Natural killer cell (primary cell): Measurements from ENCODE around the gene VSTM2B. TPM values are rescaled to one million over a fixed set of nuclear protein-coding genes. Genes with fewer than 3 reads are reported as not detected.

Experiments used
- ATAC-seq, 3 donors: fragments of 150-1000 bp in 2 of 3; fragments of 200-7000 bp in 1 of 3; cut with Tn5 transposase; 1 replicate in 1 of 3; 2 replicates in 2 of 3; pipeline ENCODE4 v1.10.0; 2021; ENCODE audit warnings: mild to moderate bottlenecking in 2 of 3, moderate library complexity in 2 of 3
- DNase-seq, 2 donors: peaks; one replicate each; pipeline versions ENCODE4 v3.0.0 to v3.0.0-alpha.2; 2013 to 2021; ENCODE audit warnings: mixed read lengths in 1 of 2
- H3K27ac ChIP-seq: one replicate; pipeline ENCODE4 v1.5.1; 2013; ENCODE audit warnings: mild to moderate bottlenecking, low read length
- H3K27me3 ChIP-seq: one replicate; pipeline ENCODE4 v1.6.1; 2013; ENCODE audit warnings: low read length; ENCODE audit not compliant: control insufficient read depth, insufficient read depth
- H3K36me3 ChIP-seq: one replicate; pipeline ENCODE4 v1.6.1; 2013; ENCODE audit warnings: low read length; ENCODE audit not compliant: control insufficient read depth, insufficient read depth
- H3K4me1 ChIP-seq: one replicate; pipeline ENCODE4 v1.6.1; 2013; ENCODE audit warnings: low read length; ENCODE audit not compliant: control insufficient read depth, insufficient read depth
- H3K4me3 ChIP-seq: one replicate; pipeline ENCODE4 v1.5.1; 2013; ENCODE audit warnings: low read length
- H3K9me3 ChIP-seq: one replicate; pipeline ENCODE4 v1.6.1; 2013; ENCODE audit warnings: low read length; ENCODE audit not compliant: control insufficient read depth, insufficient read depth
- H3K27ac Mint-ChIP-seq, 2 donors: one replicate each; pipeline ENCODE4 v1.8.0; 2022; ENCODE audit warnings: mild to moderate bottlenecking in 2 of 2, mixed read lengths in 2 of 2, moderate library complexity in 1 of 2
- H3K27me3 Mint-ChIP-seq, 2 donors: one replicate each; pipeline ENCODE4 v1.8.0; 2022; ENCODE audit warnings: low read depth in 2 of 2, mixed read lengths in 2 of 2
- H3K36me3 Mint-ChIP-seq: one replicate; pipeline ENCODE4 v1.8.0; 2022; ENCODE audit warnings: mixed read lengths
- H3K4me1 Mint-ChIP-seq, 2 donors: one replicate each; pipeline ENCODE4 v1.8.0; 2022; ENCODE audit warnings: mixed read lengths in 2 of 2
- H3K4me3 Mint-ChIP-seq: one replicate; pipeline ENCODE4 v1.8.0; 2022; ENCODE audit warnings: mild to moderate bottlenecking, moderate library complexity, mixed read lengths
- H3K9me3 Mint-ChIP-seq, 2 donors: one replicate each; pipeline ENCODE4 v1.8.0; 2022; ENCODE audit warnings: mixed read lengths in 2 of 2
- CTCF ChIP-seq: fragments of 200-600 bp; IDR thresholded peaks from one replicate; pipeline ENCODE4 v1.8.0; 2022; ENCODE audit warnings: antibody characterized with exemption
- WGBS: methylation state at CpG from one replicate; pipeline ENCODE4 v1.1.7; 2013; ENCODE audit warnings: missing lambda C conversion rate; ENCODE audit not compliant: insufficient coverage; 5-methylcytosine and 5-hydroxymethylcytosine counted together
- intact Hi-C: fragments of 100-400 bp; cut with micrococcal nuclease; formaldehyde crosslinking; loops from one replicate; pipeline ENCODE4 v1.14.2; 2022
- total RNA-seq, 4 donors: library from RNA; stranded (reverse); fragments of 120-200 nt in 1 of 4; gene quantifications; one replicate each; pipeline versions ENCODE4 v1.2.3 to v1.2.4, GENCODE V29; 2013 to 2022

The VSTM2B gene
- total RNA-seq, 3 donors from 2014 or later (not counting 1 experiment from before 2014, with no cell fraction given), result not detected

- Histone ChIP-seq H3K4me3 (no peak overlapping the region), H3K27me3 (no peaks in the 10 kb centered on the region), H3K36me3 (no peaks in the 10 kb centered on the region), H3K9me3 (no peaks in the 10 kb centered on the region), H3K27ac (no peak overlapping the region), H3K4me1 (no peaks in the 10 kb centered on the region)
- Mint-ChIP-seq H3K4me3 (no peak overlapping the region), H3K27ac (no peak overlapping the region), H3K36me3 (no peaks in the 10 kb centered on the region), H3K9me3 (no peaks in the 10 kb centered on the region), H3K4me1 (no peaks in the 10 kb centered on the region), H3K27me3 (peaks cover 43 to 78% of the 10 kb centered on the region in 2 donors)
- no peak for TF ChIP-seq CTCF
- WGBS, result 85% methylated on average over 6 of the region's 6 CpGs
- ATAC-seq (no peak), DNase-seq (no peak)
- intact Hi-C loops, result no loop called here
These were observed 53.6 kb downstream of the VSTM2B start for GRCh38 chr19:29579308-29579910.

- H3K36me3 ChIP-seq, result no peaks in the 10 kb centered on the region
- no peak overlapping the region for H3K27ac ChIP-seq
- Mint-ChIP-seq H3K4me1 (no peaks in the 10 kb centered on the region), H3K9me3 (no peaks in the 10 kb centered on the region), H3K4me3 (no peak overlapping the region), H3K27ac (no peak overlapping the region), H3K27me3 (peaks cover 34 to 75% of the 10 kb centered on the region in 2 donors), H3K36me3 (no peaks in the 10 kb centered on the region)
- H3K9me3 ChIP-seq, result no peaks in the 10 kb centered on the region
- ATAC-seq (no peak), DNase-seq (no peak)
- no peak overlapping the region for H3K4me3 ChIP-seq
- 50% methylated on average over 1 of the region's 1 CpG for WGBS
- TF ChIP-seq CTCF, result no peak
- no peaks in the 10 kb centered on the region for H3K27me3 ChIP-seq
- intact Hi-C loops, result no loop called here
- no peaks in the 10 kb centered on the region for H3K4me1 ChIP-seq
These were observed 55.6 kb downstream of the VSTM2B start for GRCh38 chr19:29581398-29581797.

- Mint-ChIP-seq H3K4me1 (peaks cover 10 to 12% of the 10 kb centered on the region in 2 donors), H3K27me3 (peaks cover 32 to 68% of the 10 kb centered on the region in 2 donors), H3K4me3 (no peak overlapping the region), H3K27ac (no peak overlapping the region), H3K9me3 (no peaks in the 10 kb centered on the region), H3K36me3 (no peaks in the 10 kb centered on the region)
- H3K9me3 ChIP-seq, result no peaks in the 10 kb centered on the region
- no peak overlapping the region for H3K27ac ChIP-seq
- no peaks in the 10 kb centered on the region for H3K27me3 ChIP-seq
- WGBS, result 69% methylated on average over 1 of the region's 1 CpG
- H3K4me1 ChIP-seq, result peaks cover 4% of the 10 kb centered on the region
- no peak overlapping the region for H3K4me3 ChIP-seq
- DNase-seq (no peak), ATAC-seq (no peak)
- intact Hi-C loops, result no loop called here
- H3K36me3 ChIP-seq, result no peaks in the 10 kb centered on the region
- no peak for TF ChIP-seq CTCF
These were observed 57.6 kb downstream of the VSTM2B start for GRCh38 chr19:29583196-29583999.
